ENCODE measurements around the gene APOC1. TPM values are rescaled to one million over a fixed set of nuclear protein-coding genes. Genes with fewer than 3 reads are reported as not detected.

Gene APOC1
- total and polyA plus RNA-seq, 2 experiments from 2014 or later, result 20.1 to 27.1 TPM

GRCh38 chr19:44930088-44930487 lies 15.7 kb downstream of the APOC1 start:
- TF ChIP-seq, protein P1, sequence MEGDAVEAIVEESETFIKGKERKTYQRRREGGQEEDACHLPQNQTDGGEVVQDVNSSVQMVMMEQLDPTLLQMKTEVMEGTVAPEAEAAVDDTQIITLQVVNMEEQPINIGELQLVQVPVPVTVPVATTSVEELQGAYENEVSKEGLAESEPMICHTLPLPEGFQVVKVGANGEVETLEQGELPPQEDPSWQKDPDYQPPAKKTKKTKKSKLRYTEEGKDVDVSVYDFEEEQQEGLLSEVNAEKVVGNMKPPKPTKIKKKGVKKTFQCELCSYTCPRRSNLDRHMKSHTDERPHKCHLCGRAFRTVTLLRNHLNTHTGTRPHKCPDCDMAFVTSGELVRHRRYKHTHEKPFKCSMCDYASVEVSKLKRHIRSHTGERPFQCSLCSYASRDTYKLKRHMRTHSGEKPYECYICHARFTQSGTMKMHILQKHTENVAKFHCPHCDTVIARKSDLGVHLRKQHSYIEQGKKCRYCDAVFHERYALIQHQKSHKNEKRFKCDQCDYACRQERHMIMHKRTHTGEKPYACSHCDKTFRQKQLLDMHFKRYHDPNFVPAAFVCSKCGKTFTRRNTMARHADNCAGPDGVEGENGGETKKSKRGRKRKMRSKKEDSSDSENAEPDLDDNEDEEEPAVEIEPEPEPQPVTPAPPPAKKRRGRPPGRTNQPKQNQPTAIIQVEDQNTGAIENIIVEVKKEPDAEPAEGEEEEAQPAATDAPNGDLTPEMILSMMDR (IDR thresholded peaks at IDR 0.05; ENCODE audit: low read depth, low read length), result no peak
- Histone ChIP-seq H3K27ac (no peak overlapping the region), H3K9me3 (ENCODE audit: low read depth) (no peaks in the 10 kb centered on the region), H3K4me1 (ENCODE audit: low read depth) (no peaks in the 10 kb centered on the region), H3K4me3 (no peak overlapping the region), H3K27me3 (no peaks in the 10 kb centered on the region), H3K36me3 (no peaks in the 10 kb centered on the region)
- no peak for DNase-seq (ENCODE audit: low read depth in 1 of 2, low spot score in 1 of 2)

- Histone ChIP-seq H3K9me3 (ENCODE audit: low read depth) (no peaks in the 10 kb centered on the region), H3K4me1 (ENCODE audit: low read depth) (no peaks in the 10 kb centered on the region), H3K4me3 (no peak overlapping the region), H3K36me3 (no peaks in the 10 kb centered on the region), H3K27me3 (no peaks in the 10 kb centered on the region), H3K27ac (no peak overlapping the region)
- no peak for DNase-seq (ENCODE audit: low read depth in 1 of 2, low spot score in 1 of 2)
- TF ChIP-seq, protein P1 (IDR thresholded peaks at IDR 0.05; ENCODE audit: low read depth, low read length), result no peak
Observed at GRCh38 chr19:44931541-44931940, 17.1 kb downstream of the APOC1 start.

GRCh38 chr19:44939668-44940067 lies 25.3 kb downstream of the APOC1 start:
- no peaks in the 10 kb centered on the region for H3K27me3 ChIP-seq
- no peak overlapping the region for H3K4me3 ChIP-seq
- TF ChIP-seq, protein P1 (IDR thresholded peaks at IDR 0.05; ENCODE audit: low read depth, low read length), result no peak
- H3K4me1 ChIP-seq (ENCODE audit: low read depth), result no peaks in the 10 kb centered on the region
- no peak overlapping the region for H3K27ac ChIP-seq
- H3K36me3 ChIP-seq, result no peaks in the 10 kb centered on the region
- DNase-seq (ENCODE audit: low read depth in 1 of 2, low spot score in 1 of 2), result peak in 1 of 2 donors; percentile 63
- no peaks in the 10 kb centered on the region for H3K9me3 ChIP-seq (ENCODE audit: low read depth)

- no peak within 1 kb of the TSS for H3K4me3 ChIP-seq
- H3K27me3 ChIP-seq, result no peaks in the 10 kb centered on the region
- H3K9me3 ChIP-seq (ENCODE audit: low read depth), result no peaks in the 10 kb centered on the region
- no peaks in the 10 kb centered on the region for H3K4me1 ChIP-seq (ENCODE audit: low read depth)
- TF ChIP-seq, protein P1 (IDR thresholded peaks at IDR 0.05; ENCODE audit: low read depth, low read length), result no peak
- no peaks in the 10 kb centered on the region for H3K36me3 ChIP-seq
- H3K27ac ChIP-seq, result no peak within 1 kb of the TSS
- no peak for DNase-seq (ENCODE audit: low read depth in 1 of 2, low spot score in 1 of 2)
Observed at GRCh38 chr19:44942067-44942571, 27.7 kb downstream of the APOC1 start, which contains the start of gene APOC4. TSS of gene APOC4 (plus strand) at chr19:44942237. CDS start at chr19:44942278, 41 bp downstream.

DNA sequence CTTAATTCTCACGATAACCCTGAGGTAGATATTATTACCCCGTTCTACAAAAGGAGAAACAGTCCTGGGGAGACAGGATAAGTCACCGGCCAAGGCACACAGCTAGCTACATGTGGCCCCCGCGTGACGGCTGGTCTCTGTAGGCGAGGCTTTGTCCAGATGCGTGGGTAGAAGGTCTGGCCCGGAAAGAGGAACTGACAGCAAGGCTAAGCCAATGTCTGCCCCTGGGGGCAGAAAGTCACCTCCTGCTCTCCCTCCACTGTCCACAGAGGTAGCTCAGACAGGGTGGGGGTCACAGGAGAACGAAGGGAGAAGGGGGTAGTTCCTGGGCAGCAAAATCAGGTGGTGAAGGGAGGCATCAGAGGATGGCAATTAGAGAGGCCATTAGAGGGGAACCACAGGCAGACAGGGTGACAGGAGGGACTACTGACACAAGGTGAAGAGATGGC lies 29.4 kb downstream of the APOC1 start:
- Histone ChIP-seq H3K27me3 (no peaks in the 10 kb centered on the region), H3K9me3 (ENCODE audit: low read depth) (no peaks in the 10 kb centered on the region), H3K4me3 (no peak overlapping the region), H3K4me1 (ENCODE audit: low read depth) (no peaks in the 10 kb centered on the region), H3K36me3 (no peaks in the 10 kb centered on the region), H3K27ac (no peak overlapping the region)
- DNase-seq (ENCODE audit: low read depth in 1 of 2, low spot score in 1 of 2), result no peak
- TF ChIP-seq, protein P1 (IDR thresholded peaks at IDR 0.05; ENCODE audit: low read depth, low read length), result no peak
